HL-60 (cell line): ENCODE results near the gene ABCA1.
"Not testable (repeated sequence)": the region's sequence is repeated elsewhere in the genome, so short reads cannot be mapped to it uniquely, and the experiment has no call there.

Experiments
- CTCF ChIP-seq: IDR thresholded peaks from one replicate; pipeline ENCODE4 v1.5.1; 2011; ENCODE audit warnings: low read length, control low read depth, inconsistent platforms; ENCODE audit not compliant: insufficient read depth
- GABPA ChIP-seq: IDR thresholded peaks from 2 replicates; pipeline ENCODE4 v1.6.1; 2012; ENCODE audit warnings: low read depth
- POLR2AphosphoS5 ChIP-seq: IDR thresholded peaks from 2 replicates; pipeline ENCODE4 v1.6.1; 2012; ENCODE audit warnings: low read depth
- SPI1 ChIP-seq: IDR thresholded peaks from 2 replicates; pipeline ENCODE4 v1.6.1; 2012; ENCODE audit warnings: low read depth, mild to moderate bottlenecking, borderline replicate concordance
- TF ChIP-seq, protein P1 (sequence below): IDR thresholded peaks from 2 replicates; pipeline ENCODE4 v1.6.1; 2012; ENCODE audit warnings: low read depth; ENCODE audit not compliant: insufficient replicate concordance

- not testable (repeated sequence) for TF ChIP-seq CTCF, POLR2AphosphoS5, GABPA, SPI1
- TF ChIP-seq, protein P1, sequence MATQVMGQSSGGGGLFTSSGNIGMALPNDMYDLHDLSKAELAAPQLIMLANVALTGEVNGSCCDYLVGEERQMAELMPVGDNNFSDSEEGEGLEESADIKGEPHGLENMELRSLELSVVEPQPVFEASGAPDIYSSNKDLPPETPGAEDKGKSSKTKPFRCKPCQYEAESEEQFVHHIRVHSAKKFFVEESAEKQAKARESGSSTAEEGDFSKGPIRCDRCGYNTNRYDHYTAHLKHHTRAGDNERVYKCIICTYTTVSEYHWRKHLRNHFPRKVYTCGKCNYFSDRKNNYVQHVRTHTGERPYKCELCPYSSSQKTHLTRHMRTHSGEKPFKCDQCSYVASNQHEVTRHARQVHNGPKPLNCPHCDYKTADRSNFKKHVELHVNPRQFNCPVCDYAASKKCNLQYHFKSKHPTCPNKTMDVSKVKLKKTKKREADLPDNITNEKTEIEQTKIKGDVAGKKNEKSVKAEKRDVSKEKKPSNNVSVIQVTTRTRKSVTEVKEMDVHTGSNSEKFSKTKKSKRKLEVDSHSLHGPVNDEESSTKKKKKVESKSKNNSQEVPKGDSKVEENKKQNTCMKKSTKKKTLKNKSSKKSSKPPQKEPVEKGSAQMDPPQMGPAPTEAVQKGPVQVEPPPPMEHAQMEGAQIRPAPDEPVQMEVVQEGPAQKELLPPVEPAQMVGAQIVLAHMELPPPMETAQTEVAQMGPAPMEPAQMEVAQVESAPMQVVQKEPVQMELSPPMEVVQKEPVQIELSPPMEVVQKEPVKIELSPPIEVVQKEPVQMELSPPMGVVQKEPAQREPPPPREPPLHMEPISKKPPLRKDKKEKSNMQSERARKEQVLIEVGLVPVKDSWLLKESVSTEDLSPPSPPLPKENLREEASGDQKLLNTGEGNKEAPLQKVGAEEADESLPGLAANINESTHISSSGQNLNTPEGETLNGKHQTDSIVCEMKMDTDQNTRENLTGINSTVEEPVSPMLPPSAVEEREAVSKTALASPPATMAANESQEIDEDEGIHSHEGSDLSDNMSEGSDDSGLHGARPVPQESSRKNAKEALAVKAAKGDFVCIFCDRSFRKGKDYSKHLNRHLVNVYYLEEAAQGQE, result not testable (repeated sequence)
Observed at GRCh38 chr9:104898376-104898775, 29.6 kb downstream of the ABCA1 start.
